PFSK-1 (cell line): ENCODE measurements around the gene ATP7A.

Source experiments
- FOXP2 ChIP-seq: optimal IDR thresholded peaks from 2 replicates; pipeline ENCODE3; 2011; ENCODE audit warnings: borderline replicate concordance, control low read depth, inconsistent platforms; ENCODE audit not compliant: insufficient read depth; ENCODE audit errors: extremely low read length, extremely low read depth
- POLR2AphosphoS5 ChIP-seq: IDR thresholded peaks from 2 replicates; pipeline ENCODE4 v1.6.1; 2012; ENCODE audit warnings: low read depth, mild to moderate bottlenecking, control low read depth, low read length, moderate library complexity
- SIN3A ChIP-seq: IDR thresholded peaks from 2 replicates; pipeline ENCODE4 v1.6.1; 2012; ENCODE audit warnings: mild to moderate bottlenecking, low read length, moderate library complexity, borderline replicate concordance; ENCODE audit not compliant: insufficient read depth
- TAF1 ChIP-seq: IDR thresholded peaks from 2 replicates; pipeline ENCODE4 v1.6.1; 2012; ENCODE audit warnings: low read length, control low read depth, borderline replicate concordance; ENCODE audit not compliant: insufficient read depth
- TF ChIP-seq, protein P1 (sequence below), 2 experiments: IDR thresholded peaks; 2 replicates each; pipeline versions ENCODE4 v1.6.1 to v1.8.0; 2011 to 2012; ENCODE audit warnings: low read depth in 2 of 2, low read length in 2 of 2, control low read depth in 1 of 2, inconsistent platforms in 1 of 2, mild to moderate bottlenecking in 1 of 2, moderate library complexity in 1 of 2; ENCODE audit not compliant: insufficient read depth in 1 of 2

DNA sequence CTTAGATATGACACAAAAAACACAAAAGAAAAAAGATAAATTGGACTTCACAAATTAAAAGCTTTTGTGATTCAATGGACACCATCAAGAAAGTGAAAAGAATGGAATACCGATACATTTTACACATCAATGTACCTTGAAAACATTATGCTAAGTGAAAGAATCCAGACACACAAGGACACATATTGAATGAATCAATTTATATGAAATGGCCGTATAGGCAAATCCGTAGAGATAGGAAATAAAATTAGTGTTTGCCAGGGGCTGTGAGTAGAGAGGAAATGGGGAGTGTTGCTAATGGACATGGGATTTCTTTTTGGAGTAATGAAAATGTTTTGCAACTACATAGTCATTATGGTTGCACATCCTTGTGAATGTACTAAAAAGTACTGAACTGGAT is 55.9 kb downstream of the ATP7A start:
- TF ChIP-seq TAF1 (no peak), SIN3A (no peak), POLR2AphosphoS5 (no peak), FOXP2 (no peak)
- TF ChIP-seq, protein P1, sequence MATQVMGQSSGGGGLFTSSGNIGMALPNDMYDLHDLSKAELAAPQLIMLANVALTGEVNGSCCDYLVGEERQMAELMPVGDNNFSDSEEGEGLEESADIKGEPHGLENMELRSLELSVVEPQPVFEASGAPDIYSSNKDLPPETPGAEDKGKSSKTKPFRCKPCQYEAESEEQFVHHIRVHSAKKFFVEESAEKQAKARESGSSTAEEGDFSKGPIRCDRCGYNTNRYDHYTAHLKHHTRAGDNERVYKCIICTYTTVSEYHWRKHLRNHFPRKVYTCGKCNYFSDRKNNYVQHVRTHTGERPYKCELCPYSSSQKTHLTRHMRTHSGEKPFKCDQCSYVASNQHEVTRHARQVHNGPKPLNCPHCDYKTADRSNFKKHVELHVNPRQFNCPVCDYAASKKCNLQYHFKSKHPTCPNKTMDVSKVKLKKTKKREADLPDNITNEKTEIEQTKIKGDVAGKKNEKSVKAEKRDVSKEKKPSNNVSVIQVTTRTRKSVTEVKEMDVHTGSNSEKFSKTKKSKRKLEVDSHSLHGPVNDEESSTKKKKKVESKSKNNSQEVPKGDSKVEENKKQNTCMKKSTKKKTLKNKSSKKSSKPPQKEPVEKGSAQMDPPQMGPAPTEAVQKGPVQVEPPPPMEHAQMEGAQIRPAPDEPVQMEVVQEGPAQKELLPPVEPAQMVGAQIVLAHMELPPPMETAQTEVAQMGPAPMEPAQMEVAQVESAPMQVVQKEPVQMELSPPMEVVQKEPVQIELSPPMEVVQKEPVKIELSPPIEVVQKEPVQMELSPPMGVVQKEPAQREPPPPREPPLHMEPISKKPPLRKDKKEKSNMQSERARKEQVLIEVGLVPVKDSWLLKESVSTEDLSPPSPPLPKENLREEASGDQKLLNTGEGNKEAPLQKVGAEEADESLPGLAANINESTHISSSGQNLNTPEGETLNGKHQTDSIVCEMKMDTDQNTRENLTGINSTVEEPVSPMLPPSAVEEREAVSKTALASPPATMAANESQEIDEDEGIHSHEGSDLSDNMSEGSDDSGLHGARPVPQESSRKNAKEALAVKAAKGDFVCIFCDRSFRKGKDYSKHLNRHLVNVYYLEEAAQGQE (IDR thresholded peaks at IDR 0.05; ENCODE audit: insufficient read depth in 1 of 2, low read depth in 2 of 2, low read length in 2 of 2), result no peak
